SJCRH30 (cell line): ENCODE measurements around the gene CEP192. TPM values are rescaled to one million over a fixed set of nuclear protein-coding genes. Genes with fewer than 3 reads are reported as not detected.
A peak's percentile ranks its signal among the peaks of the same experiment; 100 is the strongest.

Experiments used
- DNase-seq, 2 experiments: peaks; one replicate each; pipeline ENCODE4 v3.0.0-alpha.2; 2015 to 2020
- H3K27ac ChIP-seq: fragments of 250-450 bp; sonication (Bioruptor Pico); 2 replicates; pipeline ENCODE4 v1.5.1; 2020; ENCODE audit warnings: mild to moderate bottlenecking, moderate library complexity
- H3K27me3 ChIP-seq: fragments of 250-450 bp; sonication (Bioruptor Pico); 2 replicates; pipeline ENCODE4 v1.5.1; 2020; ENCODE audit warnings: mild to moderate bottlenecking, moderate library complexity
- H3K36me3 ChIP-seq: fragments of 250-450 bp; sonication (Bioruptor Pico); 2 replicates; pipeline ENCODE4 v1.5.1; 2020; ENCODE audit warnings: mild to moderate bottlenecking, moderate library complexity
- H3K4me1 ChIP-seq: fragments of 250-450 bp; sonication (Bioruptor Pico); 2 replicates; pipeline ENCODE4 v1.5.1; 2020; ENCODE audit warnings: mild to moderate bottlenecking, moderate library complexity
- H3K4me3 ChIP-seq: fragments of 250-450 bp; sonication (Bioruptor Pico); 2 replicates; pipeline ENCODE4 v1.5.1; 2020; ENCODE audit warnings: mild to moderate bottlenecking, moderate library complexity
- H3K9me3 ChIP-seq: fragments of 250-450 bp; sonication (Bioruptor Pico); replicated peaks from 2 replicates; pipeline ENCODE4 v1.5.1; 2020; ENCODE audit warnings: mild to moderate bottlenecking, moderate library complexity
- total RNA-seq: library from RNA; depleted of rRNA; stranded (reverse); fragments of >200 nt; shearing (Covaris generic); gene quantifications from 2 replicates; pipeline ENCODE4 v1.2.3, GENCODE V29; 2014

Gene CEP192
- total RNA-seq, 1 experiment from 2014 or later, result 28.4 TPM

- Histone ChIP-seq H3K27me3 (no peaks in the 10 kb centered on the region), H3K27ac (no peak overlapping the region), H3K4me3 (no peak overlapping the region), H3K4me1 (no peaks in the 10 kb centered on the region), H3K36me3 (no peaks in the 10 kb centered on the region; the same call in 1 of the 2 replicates), H3K9me3 (no peaks in the 10 kb centered on the region)
- no peak for DNase-seq
Measured at GRCh38 chr18:13125191-13125590, 134.0 kb downstream of the CEP192 start.

- H3K27me3 ChIP-seq, result no peaks in the 10 kb centered on the region
- no peaks in the 10 kb centered on the region for H3K9me3 ChIP-seq
- no peak overlapping the region for H3K27ac ChIP-seq
- H3K36me3 ChIP-seq, result no peaks in the 10 kb centered on the region; the same call in 1 of the 2 replicates
- no peaks in the 10 kb centered on the region for H3K4me1 ChIP-seq
- H3K4me3 ChIP-seq, result no peak overlapping the region
- DNase-seq, result no peak
Measured at GRCh38 chr18:13126966-13127598, 135.9 kb downstream of the CEP192 start.

- H3K36me3 ChIP-seq, result no peaks in the 10 kb centered on the region
- H3K27ac ChIP-seq, result no peak overlapping the region
- no peaks in the 10 kb centered on the region for H3K27me3 ChIP-seq
- H3K9me3 ChIP-seq, result no peaks in the 10 kb centered on the region
- DNase-seq, result no peak
- H3K4me3 ChIP-seq, result no peak overlapping the region
- no peaks in the 10 kb centered on the region for H3K4me1 ChIP-seq
Measured at GRCh38 chr18:13131283-13131682, 140.1 kb downstream of the CEP192 start.

GRCh38 chr18:13134551-13135401 lies 143.6 kb downstream of the CEP192 start:
- no peak overlapping the region for H3K4me3 ChIP-seq
- H3K4me1 ChIP-seq, result no peaks in the 10 kb centered on the region
- DNase-seq, result no peak
- H3K36me3 ChIP-seq, result no peaks in the 10 kb centered on the region
- no peaks in the 10 kb centered on the region for H3K27me3 ChIP-seq
- no peaks in the 10 kb centered on the region for H3K9me3 ChIP-seq
- no peak overlapping the region for H3K27ac ChIP-seq

- no peak overlapping the region for H3K27ac ChIP-seq
- H3K9me3 ChIP-seq, result no peaks in the 10 kb centered on the region
- H3K27me3 ChIP-seq, result no peaks in the 10 kb centered on the region
- H3K4me3 ChIP-seq, result no peak overlapping the region
- no peak for DNase-seq
- H3K4me1 ChIP-seq, result no peaks in the 10 kb centered on the region
- H3K36me3 ChIP-seq, result no peaks in the 10 kb centered on the region
Measured at GRCh38 chr18:13136056-13136903, 145.1 kb downstream of the CEP192 start.

- H3K27me3 ChIP-seq, result no peaks in the 10 kb centered on the region
- no peak for DNase-seq
- no peak overlapping the region for H3K4me3 ChIP-seq
- no peaks in the 10 kb centered on the region for H3K36me3 ChIP-seq
- H3K4me1 ChIP-seq, result no peaks in the 10 kb centered on the region
- no peak overlapping the region for H3K27ac ChIP-seq
- no peaks in the 10 kb centered on the region for H3K9me3 ChIP-seq
Measured at GRCh38 chr18:13136904-13137669, 145.9 kb downstream of the CEP192 start.

GRCh38 chr18:13137670-13138419 lies 146.7 kb downstream of the CEP192 start:
- no peaks in the 10 kb centered on the region for H3K36me3 ChIP-seq

GRCh38 chr18:13138420-13139139 lies 147.4 kb downstream of the CEP192 start:
- no peaks in the 10 kb centered on the region for H3K9me3 ChIP-seq
- H3K27ac ChIP-seq, result no peak overlapping the region
- H3K27me3 ChIP-seq, result no peaks in the 10 kb centered on the region
- H3K36me3 ChIP-seq, result no peaks in the 10 kb centered on the region
- H3K4me1 ChIP-seq, result no peaks in the 10 kb centered on the region
- H3K4me3 ChIP-seq, result no peak overlapping the region
- no peak for DNase-seq

More at GRCh38 chr18:13137670-13138419, 146.7 kb downstream of the CEP192 start:
- H3K27me3 ChIP-seq, result no peaks in the 10 kb centered on the region
- no peaks in the 10 kb centered on the region for H3K4me1 ChIP-seq
- no peak overlapping the region for H3K4me3 ChIP-seq
- no peaks in the 10 kb centered on the region for H3K9me3 ChIP-seq
- no peak for DNase-seq
- H3K27ac ChIP-seq, result no peak overlapping the region

- Histone ChIP-seq H3K36me3 (no peaks in the 10 kb centered on the region), H3K4me3 (no peak overlapping the region), H3K27me3 (no peaks in the 10 kb centered on the region), H3K4me1 (no peaks in the 10 kb centered on the region), H3K9me3 (no peaks in the 10 kb centered on the region), H3K27ac (no peak overlapping the region)
- no peak for DNase-seq
Measured at GRCh38 chr18:13139885-13140450, 148.8 kb downstream of the CEP192 start.

- Histone ChIP-seq H3K4me3 (no peak overlapping the region), H3K4me1 (no peaks in the 10 kb centered on the region), H3K27me3 (no peaks in the 10 kb centered on the region), H3K9me3 (no peaks in the 10 kb centered on the region), H3K27ac (no peak overlapping the region), H3K36me3 (no peaks in the 10 kb centered on the region)
- no peak for DNase-seq
Measured at GRCh38 chr18:13141209-13141608, 150.0 kb downstream of the CEP192 start.

GRCh38 chr18:13145636-13146190 lies 154.6 kb downstream of the CEP192 start:
- Histone ChIP-seq H3K27ac (no peak overlapping the region), H3K36me3 (no peaks in the 10 kb centered on the region), H3K4me1 (no peaks in the 10 kb centered on the region), H3K4me3 (no peak overlapping the region), H3K9me3 (no peaks in the 10 kb centered on the region), H3K27me3 (no peaks in the 10 kb centered on the region)
- no peak for DNase-seq

- no peaks in the 10 kb centered on the region for H3K9me3 ChIP-seq
- no peaks in the 10 kb centered on the region for H3K36me3 ChIP-seq
- H3K27me3 ChIP-seq, result no peaks in the 10 kb centered on the region
- no peak overlapping the region for H3K27ac ChIP-seq
- no peak overlapping the region for H3K4me3 ChIP-seq
- DNase-seq, result peak; percentile 17 to 33
- no peaks in the 10 kb centered on the region for H3K4me1 ChIP-seq
Measured at GRCh38 chr18:13147130-13147529, 156.0 kb downstream of the CEP192 start.

- Histone ChIP-seq H3K36me3 (no peaks in the 10 kb centered on the region), H3K27ac (no peak overlapping the region), H3K27me3 (no peaks in the 10 kb centered on the region), H3K4me3 (no peak overlapping the region), H3K4me1 (no peaks in the 10 kb centered on the region), H3K9me3 (no peaks in the 10 kb centered on the region)
- no peak for DNase-seq
Measured at GRCh38 chr18:13151656-13152055, 160.5 kb downstream of the CEP192 start.
